Muscle layer of colon (tissue), 2 donors: Measurements from ENCODE around the gene CT45A7.
"Not testable (repeated sequence)": the region's sequence is repeated elsewhere in the genome, so short reads cannot be mapped to it uniquely, and the experiment has no call there.

Source experiments
- H3K27ac ChIP-seq: one replicate; pipeline ENCODE4 v1.7.0; 2013; ENCODE audit warnings: low read depth, mild to moderate bottlenecking, low read length, moderate library complexity
- H3K27me3 ChIP-seq, 2 donors: one replicate each; pipeline ENCODE4 v1.7.0; 2013; ENCODE audit warnings: low read length in 2 of 2, mild to moderate bottlenecking in 2 of 2; ENCODE audit not compliant: insufficient read depth in 2 of 2, control insufficient read depth in 1 of 2
- H3K36me3 ChIP-seq: one replicate; pipeline ENCODE4 v1.7.0; 2013; ENCODE audit warnings: mild to moderate bottlenecking, low read length; ENCODE audit not compliant: insufficient read depth
- H3K4me1 ChIP-seq: one replicate; pipeline ENCODE4 v1.7.0; 2013; ENCODE audit warnings: mild to moderate bottlenecking, low read length; ENCODE audit not compliant: insufficient read depth
- H3K4me3 ChIP-seq, 2 donors: one replicate each; pipeline ENCODE4 v1.7.0; 2013; ENCODE audit warnings: low read length in 2 of 2, low read depth in 1 of 2, mild to moderate bottlenecking in 1 of 2, moderate library complexity in 1 of 2
- H3K9ac ChIP-seq: one replicate; pipeline ENCODE4 v1.7.0; 2013; ENCODE audit warnings: low read length
- H3K9me3 ChIP-seq: one replicate; pipeline ENCODE4 v1.7.0; 2013; ENCODE audit warnings: mild to moderate bottlenecking, low read length
- donor health status: abdominal sarcoma.
- donor health status: Adenocarcinoma of cecum.

The CT45A7 gene

GRCh38 chrX:135837180-135837579, at the start of gene CT45A7:
CT45A7 (minus strand) TSS chrX:135837280; CDS start chrX:135833533, 3,747 bp downstream.
- H3K4me3 ChIP-seq, H3K4me1 ChIP-seq, H3K9me3 ChIP-seq, H3K9ac ChIP-seq, H3K27ac ChIP-seq, H3K36me3 ChIP-seq, H3K27me3 ChIP-seq: not testable (repeated sequence)

GRCh38 chrX:135882741-135883140, 45.7 kb upstream of the CT45A7 start:
- H3K9me3 ChIP-seq, H3K27me3 ChIP-seq, H3K36me3 ChIP-seq, H3K9ac ChIP-seq, H3K4me1 ChIP-seq, H3K27ac ChIP-seq, H3K4me3 ChIP-seq: not testable (repeated sequence)

GRCh38 chrX:135871712-135872111, 34.6 kb upstream of the CT45A7 start, which contains the start of gene CT45A9:
CT45A9 (minus strand) TSS chrX:135871812; CDS start chrX:135868061, 3,751 bp downstream.
- not testable (repeated sequence) for H3K27ac ChIP-seq, H3K9ac ChIP-seq, H3K27me3 ChIP-seq, H3K9me3 ChIP-seq, H3K4me1 ChIP-seq, H3K36me3 ChIP-seq, H3K4me3 ChIP-seq

GRCh38 chrX:135854438-135854837, 17.4 kb upstream of the CT45A7 start, which contains the start of gene CT45A8:
CT45A8 (minus strand) TSS chrX:135854538; CDS start chrX:135850783, 3,755 bp downstream.
- H3K9me3 ChIP-seq, H3K27me3 ChIP-seq, H3K4me1 ChIP-seq, H3K4me3 ChIP-seq, H3K9ac ChIP-seq, H3K36me3 ChIP-seq, H3K27ac ChIP-seq: not testable (repeated sequence)

- H3K4me1 ChIP-seq, H3K9me3 ChIP-seq, H3K9ac ChIP-seq, H3K27me3 ChIP-seq, H3K27ac ChIP-seq, H3K36me3 ChIP-seq, H3K4me3 ChIP-seq: not testable (repeated sequence)
These were observed 17.2 kb downstream of the CT45A7 start, which contains the start of gene CT45A2 for GRCh38 chrX:135819912-135820311. CT45A2 (minus strand) TSS chrX:135820012; CDS start chrX:135816265, 3,747 bp downstream.

- not testable (repeated sequence) for H3K27me3 ChIP-seq, H3K9ac ChIP-seq, H3K4me3 ChIP-seq, H3K36me3 ChIP-seq, H3K27ac ChIP-seq, H3K4me1 ChIP-seq, H3K9me3 ChIP-seq
These were observed 34.4 kb downstream of the CT45A7 start, which contains the start of gene CT45A6 for GRCh38 chrX:135802687-135803086. CT45A6 (minus strand) TSS chrX:135802787; CDS start chrX:135798993, 3,794 bp downstream.

- not testable (repeated sequence) for H3K27me3 ChIP-seq, H3K4me3 ChIP-seq, H3K36me3 ChIP-seq, H3K27ac ChIP-seq, H3K9ac ChIP-seq, H3K9me3 ChIP-seq, H3K4me1 ChIP-seq
These were observed 51.7 kb downstream of the CT45A7 start, which contains the start of gene CT45A5 for GRCh38 chrX:135785403-135785802. CT45A5 (minus strand) TSS chrX:135785503; CDS start chrX:135781729, 3,774 bp downstream.
